ENCODE data around the gene ZNF618. TPM values are rescaled to one million over a fixed set of nuclear protein-coding genes. Genes with fewer than 3 reads are reported as not detected.

The ZNF618 gene
- total and polyA plus RNA-seq, 7 donors, result 0.92 to 8.0 (median 2.3) TPM

GRCh38 chr9:113963696-113964494, 87.8 kb downstream of the ZNF618 start:
- H3K27ac ChIP-seq, result no peak overlapping the region
- intact Hi-C loops (cut with DNase I), result loop anchor here (5.0 kb wide), 1 partner anchor 157 kb away; no protein-coding TSS in a partner anchor
- no peaks in the 10 kb centered on the region for H3K9me3 ChIP-seq
- H3K4me1 ChIP-seq, result no peaks in the 10 kb centered on the region
- DNase-seq, result no peak
- H3K27me3 ChIP-seq, result no peaks in the 10 kb centered on the region
- no peak overlapping the region for H3K4me3 ChIP-seq
- WGBS, 2 donors, result 88 to 96% methylated on average over 17 of the region's 17 CpGs
- no peak for TF ChIP-seq CTCF (IDR thresholded peaks at IDR 0.05)
- TF ChIP-seq EP300 (IDR thresholded peaks at IDR 0.05), result no peak
- no peak for TF ChIP-seq POLR2A (IDR thresholded peaks at IDR 0.05)
- no peak for TF ChIP-seq POLR2AphosphoS5 (IDR thresholded peaks at IDR 0.05)
- H3K36me3 ChIP-seq, result no peaks in the 10 kb centered on the region

- WGBS, 2 donors, result 81 to 85% methylated on average over 5 of the region's 5 CpGs
- DNase-seq, result no peak
- no peaks in the 10 kb centered on the region for H3K4me1 ChIP-seq
- no peaks in the 10 kb centered on the region for H3K36me3 ChIP-seq
- TF ChIP-seq CTCF (IDR thresholded peaks at IDR 0.05), result no peak
- no peak for TF ChIP-seq EP300 (IDR thresholded peaks at IDR 0.05)
- intact Hi-C loops (cut with DNase I), result loop anchor here (5.0 kb wide), 1 partner anchor 157 kb away; no protein-coding TSS in a partner anchor
- H3K4me3 ChIP-seq, result no peak overlapping the region
- peaks cover 0 to 3% (median 0%) of the 10 kb centered on the region in 4 donors for H3K9me3 ChIP-seq
- no peaks in the 10 kb centered on the region for H3K27me3 ChIP-seq
- H3K27ac ChIP-seq, result no peak overlapping the region
Observed at GRCh38 chr9:113964495-113965170, 88.5 kb downstream of the ZNF618 start.

- Histone ChIP-seq H3K9me3 (peaks cover 0 to 3% (median 0%) of the 10 kb centered on the region in 4 donors), H3K36me3 (no peaks in the 10 kb centered on the region), H3K27me3 (no peaks in the 10 kb centered on the region), H3K27ac (no peak overlapping the region), H3K4me3 (no peak overlapping the region), H3K4me1 (no peaks in the 10 kb centered on the region)
- DNase-seq, result no peak
- TF ChIP-seq EP300 (IDR thresholded peaks at IDR 0.05) (no peak), CTCF (IDR thresholded peaks at IDR 0.05) (no peak), POLR2A (IDR thresholded peaks at IDR 0.05) (no peak), POLR2AphosphoS5 (IDR thresholded peaks at IDR 0.05) (no peak)
- intact Hi-C loops (cut with DNase I), result no loop called here
- WGBS, 2 donors, result 18 to 72% methylated on average over 5 of the region's 5 CpGs
Observed at GRCh38 chr9:113966394-113966793, 90.3 kb downstream of the ZNF618 start.

GRCh38 chr9:113967380-113967779, 91.3 kb downstream of the ZNF618 start:
- no peaks in the 10 kb centered on the region for H3K27me3 ChIP-seq
- no peak overlapping the region for H3K4me3 ChIP-seq
- H3K9me3 ChIP-seq, result peaks cover 0 to 3% (median 0%) of the 10 kb centered on the region in 4 donors
- TF ChIP-seq POLR2A (IDR thresholded peaks at IDR 0.05), result no peak
- no peak for TF ChIP-seq CTCF (IDR thresholded peaks at IDR 0.05)
- TF ChIP-seq EP300 (IDR thresholded peaks at IDR 0.05), result no peak
- TF ChIP-seq POLR2AphosphoS5 (IDR thresholded peaks at IDR 0.05), result no peak
- intact Hi-C loops (cut with DNase I), result no loop called here
- WGBS, 2 donors, result 59 to 74% methylated on average over 5 of the region's 5 CpGs
- H3K36me3 ChIP-seq, result no peaks in the 10 kb centered on the region
- no peak overlapping the region for H3K27ac ChIP-seq
- no peaks in the 10 kb centered on the region for H3K4me1 ChIP-seq
- no peak for DNase-seq
